A673 (cell line): ENCODE data around the gene SPEM3.

Experiments used
- CTCF ChIP-seq: fragments of 300-800, 200-600 bp; sonication (generic); conservative IDR thresholded peaks from 2 replicates; pipeline ENCODE4 v1.5.1; 2017; ENCODE audit warnings: low read depth, mild to moderate bottlenecking, antibody characterized with exemption, low read length, moderate library complexity, mixed read lengths
- EZH2 ChIP-seq: fragments of 200-600 bp; sonication (generic); IDR thresholded peaks from 2 replicates; pipeline ENCODE4 v1.6.1; 2017; ENCODE audit warnings: borderline replicate concordance, low read depth, mild to moderate bottlenecking, mixed read lengths, antibody characterized with exemption, low read length; ENCODE audit not compliant: poor library complexity, severe bottlenecking

- TF ChIP-seq CTCF (no peak), EZH2 (no peak)
Measured at GRCh38 chr17:7409716-7410115, 18.9 kb upstream of the SPEM3 start.
